Measurements from ENCODE around the gene PHEX.

PHEX gene

DNA sequence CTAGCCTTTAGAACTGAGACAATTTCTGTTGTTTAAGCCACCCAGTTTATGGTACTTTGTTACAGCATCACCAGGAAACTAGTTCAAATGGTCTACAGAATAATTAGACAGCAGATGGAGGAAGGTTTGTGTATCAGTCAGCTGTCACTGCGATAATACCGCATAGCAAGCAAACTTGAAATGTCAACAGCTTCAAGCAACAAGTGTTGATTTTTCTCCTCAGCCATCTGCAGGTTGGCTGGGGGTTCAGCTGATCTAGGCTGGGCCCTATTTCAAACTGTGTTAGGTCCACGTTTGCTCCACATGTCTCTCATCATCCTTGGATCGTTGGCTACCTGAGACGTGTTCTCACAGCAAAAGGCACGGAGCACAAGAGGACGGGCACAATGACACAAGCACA lies 19.2 kb upstream of the PHEX start:
- Histone ChIP-seq H3K4me1 (ENCODE audit: control insufficient read depth, insufficient read depth, low read length) (no peaks in the 10 kb centered on the region), H3K27ac (ENCODE audit: low read depth, low read length) (no peak overlapping the region), H3K27me3 (ENCODE audit: control insufficient read depth, insufficient read depth, low read length) (no peaks in the 10 kb centered on the region), H3K9ac (ENCODE audit: low read depth, low read length) (no peak overlapping the region), H3K4me3 (ENCODE audit: low read depth, low read length) (no peak overlapping the region), H3K9me3 (ENCODE audit: control insufficient read depth, insufficient read depth, low read length) (no peaks in the 10 kb centered on the region), H3K36me3 (ENCODE audit: control insufficient read depth, insufficient read depth, low read length) (no peaks in the 10 kb centered on the region)

DNA sequence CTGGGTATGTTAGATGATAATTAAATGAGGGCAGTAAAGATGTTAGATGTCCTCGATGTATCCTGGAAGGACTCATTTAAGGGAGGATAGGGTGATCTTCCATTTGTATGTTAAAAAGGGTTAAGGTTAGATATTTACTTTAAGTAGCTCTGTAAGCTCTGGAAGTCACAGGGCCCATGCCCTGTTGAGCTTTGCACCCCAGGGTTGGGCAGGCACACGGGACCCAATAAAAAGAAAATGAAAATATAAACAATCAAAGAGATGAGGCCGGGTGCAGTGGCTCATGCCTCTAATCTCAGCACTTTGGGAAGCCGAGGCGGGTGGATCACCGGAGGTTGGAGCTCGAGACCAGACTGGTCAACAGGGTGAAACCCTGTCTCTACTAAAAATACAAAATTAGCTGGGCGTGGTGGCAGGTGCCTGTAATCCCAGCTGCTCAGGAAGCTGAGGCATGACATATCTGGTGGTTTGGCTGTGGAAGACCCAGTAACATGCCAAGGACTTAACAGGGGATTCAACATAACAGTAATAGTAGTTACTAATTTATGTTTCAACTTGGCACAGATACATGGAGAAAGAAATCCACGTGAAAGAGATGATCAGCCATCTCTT lies 16.9 kb upstream of the PHEX start:
- Histone ChIP-seq H3K4me3 (ENCODE audit: low read depth, low read length) (no peak overlapping the region), H3K9me3 (ENCODE audit: control insufficient read depth, insufficient read depth, low read length) (no peaks in the 10 kb centered on the region), H3K27ac (ENCODE audit: low read depth, low read length) (no peak overlapping the region), H3K9ac (ENCODE audit: low read depth, low read length) (no peak overlapping the region), H3K27me3 (ENCODE audit: control insufficient read depth, insufficient read depth, low read length) (no peaks in the 10 kb centered on the region), H3K36me3 (ENCODE audit: control insufficient read depth, insufficient read depth, low read length) (no peaks in the 10 kb centered on the region), H3K4me1 (ENCODE audit: control insufficient read depth, insufficient read depth, low read length) (no peaks in the 10 kb centered on the region)

DNA sequence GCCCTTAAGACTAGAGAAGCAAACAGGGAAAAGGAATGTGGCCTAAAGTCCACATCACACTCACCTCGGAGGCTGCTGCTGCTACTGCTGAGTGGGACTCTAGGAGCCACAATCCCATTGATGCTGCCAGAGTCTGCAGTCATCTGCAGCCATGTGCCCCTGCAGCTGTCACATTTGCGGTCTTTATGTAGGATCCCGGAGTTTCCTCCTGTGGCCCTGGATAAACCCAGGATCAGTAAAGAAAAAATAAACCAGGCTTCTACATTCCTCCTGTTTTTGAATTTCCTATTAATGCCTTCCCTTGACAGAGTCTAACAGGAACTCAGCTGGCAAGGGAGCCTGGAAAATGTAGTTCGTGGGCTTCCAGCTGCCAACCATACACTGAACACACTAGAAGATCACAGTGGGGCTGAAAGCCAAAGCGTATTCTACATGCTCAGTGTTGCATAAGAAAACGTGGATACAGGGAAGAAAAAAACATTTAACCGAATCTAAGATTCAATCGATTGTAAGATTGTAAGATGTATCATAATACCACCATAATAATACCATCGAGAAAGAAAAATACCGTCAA lies 10.3 kb upstream of the PHEX start:
- no peak overlapping the region for H3K9ac ChIP-seq (ENCODE audit: low read depth, low read length)
- H3K27ac ChIP-seq (ENCODE audit: low read depth, low read length), result no peak overlapping the region
- H3K36me3 ChIP-seq (ENCODE audit: control insufficient read depth, insufficient read depth, low read length), result no peaks in the 10 kb centered on the region
- H3K4me1 ChIP-seq (ENCODE audit: control insufficient read depth, insufficient read depth, low read length), result peaks cover 13% of the 10 kb centered on the region
- H3K9me3 ChIP-seq (ENCODE audit: control insufficient read depth, insufficient read depth, low read length), result no peaks in the 10 kb centered on the region
- no peaks in the 10 kb centered on the region for H3K27me3 ChIP-seq (ENCODE audit: control insufficient read depth, insufficient read depth, low read length)
- H3K4me3 ChIP-seq (ENCODE audit: low read depth, low read length), result no peak overlapping the region

DNA sequence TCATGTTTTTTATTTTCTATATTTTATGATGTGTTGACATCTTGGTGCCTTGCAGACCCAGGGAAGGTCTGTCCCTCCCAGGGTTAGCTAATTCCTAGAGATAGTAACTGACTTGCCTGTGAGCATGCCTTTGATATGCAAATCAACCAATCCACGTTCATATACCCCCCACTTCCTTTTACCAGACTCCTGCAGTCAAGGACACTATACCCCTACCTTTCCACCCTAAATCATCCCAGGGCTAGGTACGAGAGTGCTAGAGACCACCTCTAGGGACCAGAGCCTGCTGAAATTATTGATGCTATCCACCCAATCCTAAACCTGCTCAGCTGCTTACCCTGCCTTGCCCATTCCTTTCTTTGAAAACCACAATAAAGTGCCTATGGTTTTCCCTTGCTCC lies 7.5 kb upstream of the PHEX start:
- no peaks in the 10 kb centered on the region for H3K27me3 ChIP-seq (ENCODE audit: control insufficient read depth, insufficient read depth, low read length)
- H3K9me3 ChIP-seq (ENCODE audit: control insufficient read depth, insufficient read depth, low read length), result no peaks in the 10 kb centered on the region

DNA sequence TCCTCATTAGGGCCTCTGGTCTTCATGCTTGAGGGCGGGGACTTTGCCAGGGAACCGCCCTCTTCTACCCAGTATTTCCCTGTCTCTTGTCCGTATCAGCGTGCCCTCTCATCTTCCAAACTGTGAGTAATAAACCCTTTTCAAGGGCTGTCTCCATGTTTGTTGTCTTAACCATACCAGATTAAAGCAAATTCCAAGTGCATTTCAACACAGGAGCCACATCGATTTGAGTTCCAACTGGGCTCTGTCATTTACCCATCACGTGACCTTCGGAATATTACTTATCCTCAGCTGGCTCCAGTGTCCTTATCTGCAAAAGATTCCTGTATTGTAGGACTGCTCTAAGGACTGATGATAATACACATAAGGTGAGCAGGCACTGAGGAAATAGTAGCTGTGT lies 6.4 kb upstream of the PHEX start:
- H3K27ac ChIP-seq (ENCODE audit: low read depth, low read length), result no peak overlapping the region
- H3K9me3 ChIP-seq (ENCODE audit: control insufficient read depth, insufficient read depth, low read length), result no peaks in the 10 kb centered on the region

More for the DNA sequence above, 7.5 kb upstream of the PHEX start:
- Histone ChIP-seq H3K27ac (ENCODE audit: low read depth, low read length) (no peak overlapping the region), H3K4me1 (ENCODE audit: control insufficient read depth, insufficient read depth, low read length) (peaks cover 16% of the 10 kb centered on the region), H3K9ac (ENCODE audit: low read depth, low read length) (no peak overlapping the region), H3K36me3 (ENCODE audit: control insufficient read depth, insufficient read depth, low read length) (no peaks in the 10 kb centered on the region), H3K4me3 (ENCODE audit: low read depth, low read length) (no peak overlapping the region)

DNA sequence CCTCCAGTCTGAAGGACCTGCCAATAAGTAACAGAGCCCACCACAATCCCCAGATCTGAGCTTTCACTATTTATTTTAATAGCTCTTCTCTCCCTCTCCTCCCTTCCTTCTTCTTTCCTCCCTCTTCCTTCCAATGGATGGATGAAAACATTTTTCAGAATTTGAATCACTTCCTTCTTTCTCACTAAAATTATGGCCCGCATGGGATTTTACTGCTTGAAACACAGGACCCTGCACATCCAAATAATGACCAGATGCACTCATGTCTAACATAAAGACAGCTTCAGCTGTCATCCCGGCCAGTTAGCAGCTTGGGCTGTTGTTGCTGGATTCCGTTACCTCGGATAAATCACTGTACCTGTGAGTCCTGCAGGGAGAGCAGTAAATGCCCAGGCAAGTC lies 5.4 kb upstream of the PHEX start:
- no peak overlapping the region for H3K4me3 ChIP-seq (ENCODE audit: low read depth, low read length)
- no peaks in the 10 kb centered on the region for H3K27me3 ChIP-seq (ENCODE audit: control insufficient read depth, insufficient read depth, low read length)
- H3K9ac ChIP-seq (ENCODE audit: low read depth, low read length), result no peak overlapping the region
- no peak overlapping the region for H3K27ac ChIP-seq (ENCODE audit: low read depth, low read length)
- peaks cover 17% of the 10 kb centered on the region for H3K4me1 ChIP-seq (ENCODE audit: control insufficient read depth, insufficient read depth, low read length)
- H3K36me3 ChIP-seq (ENCODE audit: control insufficient read depth, insufficient read depth, low read length), result no peaks in the 10 kb centered on the region
- H3K9me3 ChIP-seq (ENCODE audit: control insufficient read depth, insufficient read depth, low read length), result no peaks in the 10 kb centered on the region

More for the DNA sequence above, 6.4 kb upstream of the PHEX start:
- H3K27me3 ChIP-seq (ENCODE audit: control insufficient read depth, insufficient read depth, low read length), result no peaks in the 10 kb centered on the region
- H3K4me1 ChIP-seq (ENCODE audit: control insufficient read depth, insufficient read depth, low read length), result peaks cover 17% of the 10 kb centered on the region
- no peak overlapping the region for H3K9ac ChIP-seq (ENCODE audit: low read depth, low read length)
- H3K36me3 ChIP-seq (ENCODE audit: control insufficient read depth, insufficient read depth, low read length), result no peaks in the 10 kb centered on the region
- no peak overlapping the region for H3K4me3 ChIP-seq (ENCODE audit: low read depth, low read length)

DNA sequence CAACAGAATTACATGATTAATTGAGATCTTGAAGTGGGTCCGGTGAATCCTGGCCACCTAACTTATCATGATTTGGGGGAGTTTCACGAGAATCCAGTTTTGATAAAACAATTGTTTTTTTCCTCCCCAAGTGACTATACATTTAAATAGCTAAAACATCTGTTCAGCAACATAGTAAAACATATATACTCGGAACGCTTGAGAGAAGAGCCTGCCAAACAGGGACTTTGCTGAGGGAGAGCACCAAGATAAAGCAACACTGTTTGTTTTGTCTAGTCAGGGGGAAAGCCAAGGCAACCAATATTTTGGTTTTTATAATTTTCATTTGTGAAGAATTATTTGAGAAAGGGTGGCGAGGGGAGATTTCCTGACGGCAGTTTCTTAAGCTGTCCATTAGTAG lies 381 bp downstream of the PHEX start:
- no peaks in the 10 kb centered on the region for H3K27me3 ChIP-seq (ENCODE audit: control insufficient read depth, insufficient read depth, low read length)

DNA sequence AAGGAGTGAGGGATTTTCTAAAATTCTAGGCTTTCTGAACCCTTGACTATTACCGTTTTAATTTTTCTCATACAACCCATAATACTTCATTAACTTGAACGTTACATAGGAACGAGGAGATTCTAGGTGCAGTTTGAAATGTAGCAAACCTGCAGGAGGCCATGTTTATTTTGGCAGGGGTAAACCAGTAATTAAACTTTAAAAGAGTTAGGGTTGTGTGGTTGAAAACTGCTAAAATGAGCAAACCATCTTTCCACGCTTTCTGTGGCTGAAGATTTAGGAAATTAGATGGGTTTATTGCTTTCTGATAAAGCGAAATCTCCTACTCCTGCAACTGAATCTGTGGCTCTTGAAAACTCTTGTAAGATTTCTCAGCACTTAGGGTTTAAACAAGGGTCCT lies 1.7 kb downstream of the PHEX start:
- no peaks in the 10 kb centered on the region for H3K36me3 ChIP-seq (ENCODE audit: control insufficient read depth, insufficient read depth, low read length)
- no peak overlapping the region for H3K4me3 ChIP-seq (ENCODE audit: low read depth, low read length)
- H3K9ac ChIP-seq (ENCODE audit: low read depth, low read length), result no peak overlapping the region
- H3K27ac ChIP-seq (ENCODE audit: low read depth, low read length), result no peak overlapping the region
- peaks cover 32% of the 10 kb centered on the region for H3K4me1 ChIP-seq (ENCODE audit: control insufficient read depth, insufficient read depth, low read length)
- no peaks in the 10 kb centered on the region for H3K9me3 ChIP-seq (ENCODE audit: control insufficient read depth, insufficient read depth, low read length)
- H3K27me3 ChIP-seq (ENCODE audit: control insufficient read depth, insufficient read depth, low read length), result no peaks in the 10 kb centered on the region

More for the DNA sequence above, 381 bp downstream of the PHEX start:
- Histone ChIP-seq H3K4me1 (ENCODE audit: control insufficient read depth, insufficient read depth, low read length) (peaks cover 25% of the 10 kb centered on the region), H3K9ac (ENCODE audit: low read depth, low read length) (no peak overlapping the region), H3K9me3 (ENCODE audit: control insufficient read depth, insufficient read depth, low read length) (no peaks in the 10 kb centered on the region), H3K36me3 (ENCODE audit: control insufficient read depth, insufficient read depth, low read length) (no peaks in the 10 kb centered on the region), H3K27ac (ENCODE audit: low read depth, low read length) (no peak overlapping the region), H3K4me3 (ENCODE audit: low read depth, low read length) (no peak overlapping the region)

DNA sequence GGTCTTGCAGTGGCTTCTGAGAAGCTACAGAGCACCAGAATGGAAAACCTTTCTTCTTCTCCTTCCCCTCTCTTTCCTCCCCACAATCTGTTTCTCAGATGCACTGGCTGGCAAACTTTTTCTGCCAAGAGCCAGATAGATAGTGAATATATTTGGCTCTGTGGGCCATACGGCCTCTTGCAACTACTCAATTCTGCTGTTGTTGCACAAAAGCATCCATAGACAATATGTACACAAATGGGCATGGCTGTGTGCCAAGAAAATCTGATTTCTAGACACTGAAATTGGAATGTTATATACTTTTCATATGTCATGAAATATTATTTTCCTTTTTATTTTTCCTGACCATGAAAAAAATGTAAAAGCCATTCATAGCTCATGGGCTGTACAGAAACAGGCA lies 3.1 kb downstream of the PHEX start:
- Histone ChIP-seq H3K27ac (ENCODE audit: low read depth, low read length) (no peak overlapping the region), H3K27me3 (ENCODE audit: control insufficient read depth, insufficient read depth, low read length) (no peaks in the 10 kb centered on the region), H3K36me3 (ENCODE audit: control insufficient read depth, insufficient read depth, low read length) (no peaks in the 10 kb centered on the region), H3K4me3 (ENCODE audit: low read depth, low read length) (no peak overlapping the region), H3K4me1 (ENCODE audit: control insufficient read depth, insufficient read depth, low read length) (peaks cover 28% of the 10 kb centered on the region), H3K9me3 (ENCODE audit: control insufficient read depth, insufficient read depth, low read length) (no peaks in the 10 kb centered on the region), H3K9ac (ENCODE audit: low read depth, low read length) (no peak overlapping the region)

DNA sequence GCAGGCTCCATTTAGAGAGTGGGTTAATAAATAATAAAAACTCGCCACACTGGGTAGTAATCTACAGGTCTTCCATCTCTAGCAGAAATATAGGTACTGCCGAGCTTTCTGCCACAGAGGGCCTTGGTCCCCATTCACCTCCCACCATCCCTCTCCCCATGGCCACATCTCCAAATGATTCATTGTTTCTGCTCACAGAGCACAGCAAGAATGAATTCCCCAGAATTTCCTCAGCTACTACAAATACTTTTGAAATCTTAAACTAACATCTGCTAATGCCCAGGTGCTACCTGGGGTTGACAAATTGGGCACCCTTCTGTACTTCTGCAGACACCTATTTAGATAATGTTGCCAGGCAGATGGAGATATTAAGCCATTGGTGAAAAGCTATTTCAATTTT lies 5.1 kb downstream of the PHEX start:
- Histone ChIP-seq H3K27me3 (ENCODE audit: control insufficient read depth, insufficient read depth, low read length) (no peaks in the 10 kb centered on the region), H3K4me3 (ENCODE audit: low read depth, low read length) (no peak overlapping the region), H3K27ac (ENCODE audit: low read depth, low read length) (no peak overlapping the region), H3K4me1 (ENCODE audit: control insufficient read depth, insufficient read depth, low read length) (peaks cover 31% of the 10 kb centered on the region), H3K36me3 (ENCODE audit: control insufficient read depth, insufficient read depth, low read length) (no peaks in the 10 kb centered on the region), H3K9ac (ENCODE audit: low read depth, low read length) (no peak overlapping the region), H3K9me3 (ENCODE audit: control insufficient read depth, insufficient read depth, low read length) (no peaks in the 10 kb centered on the region)

DNA sequence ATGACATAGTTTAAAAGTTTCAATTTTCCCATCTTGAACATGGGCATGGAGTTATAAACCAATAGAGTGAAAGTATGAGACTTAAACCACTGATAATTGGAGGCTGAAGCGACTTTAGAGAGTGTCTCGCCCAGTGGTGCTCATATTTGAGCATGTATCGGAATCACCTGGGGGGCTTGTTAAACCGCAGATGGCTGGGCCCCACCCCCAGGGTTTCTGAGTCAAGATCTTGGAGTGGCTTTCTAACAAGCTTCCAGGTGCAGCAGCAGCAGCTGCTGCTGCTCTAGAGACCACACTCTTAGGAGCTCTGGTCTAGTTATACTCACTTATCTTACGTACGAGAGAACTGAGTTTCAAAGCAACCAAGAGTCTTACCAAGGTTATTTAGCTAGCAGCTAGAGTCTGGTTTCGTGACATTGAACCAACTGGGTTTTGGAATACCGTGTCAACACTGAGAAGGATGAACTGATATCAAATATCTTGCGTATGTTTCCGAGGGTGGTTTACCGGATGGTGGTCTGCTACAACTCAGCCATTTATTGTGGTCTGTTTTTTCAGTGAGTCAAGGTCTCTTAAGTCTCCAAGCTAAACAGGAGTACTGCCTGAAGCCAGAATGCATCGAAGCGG lies 5.9 kb downstream of the PHEX start:
- Histone ChIP-seq H3K9me3 (ENCODE audit: control insufficient read depth, insufficient read depth, low read length) (no peaks in the 10 kb centered on the region), H3K27me3 (ENCODE audit: control insufficient read depth, insufficient read depth, low read length) (no peaks in the 10 kb centered on the region), H3K4me1 (ENCODE audit: control insufficient read depth, insufficient read depth, low read length) (peaks cover 35% of the 10 kb centered on the region), H3K9ac (ENCODE audit: low read depth, low read length) (no peak overlapping the region), H3K4me3 (ENCODE audit: low read depth, low read length) (no peak overlapping the region), H3K27ac (ENCODE audit: low read depth, low read length) (no peak overlapping the region), H3K36me3 (ENCODE audit: control insufficient read depth, insufficient read depth, low read length) (no peaks in the 10 kb centered on the region)
